GM15510 (cell line): ENCODE measurements around the gene TAS1R2.

Experiments
- POLR2A ChIP-seq: IDR thresholded peaks from 3 replicates; pipeline ENCODE4 v1.6.1; 2011; ENCODE audit warnings: borderline replicate concordance; ENCODE audit not compliant: insufficient read length; ENCODE audit errors: extremely low read depth

Gene TAS1R2

DNA sequence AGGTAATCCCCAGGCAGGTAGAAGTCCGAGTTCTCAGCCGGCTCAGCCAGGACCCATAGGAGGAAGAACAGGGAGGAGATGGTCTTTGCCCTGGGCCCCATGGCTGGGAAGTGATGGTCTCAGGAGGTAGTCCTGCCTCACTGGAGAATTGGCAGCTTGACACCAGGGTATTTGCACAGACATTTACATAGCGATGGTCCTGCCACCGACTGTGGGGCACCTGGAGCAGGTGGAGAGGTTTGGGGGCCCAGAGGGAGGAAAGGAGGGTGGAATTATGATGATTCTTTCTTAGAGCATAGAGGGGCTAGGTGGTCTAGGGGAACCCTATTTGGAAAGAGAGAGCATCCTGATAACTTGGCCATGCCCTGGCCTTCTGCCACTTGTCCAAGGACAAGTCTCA lies at the start of gene TAS1R2:
TSS of gene TAS1R2 (minus strand) at position 101 of the 400 bp plus-strand sequence. CDS start at position 101, 0 bp downstream.
- TF ChIP-seq POLR2A: no peak

GRCh38 chr1:18907917-18908845 lies 48.7 kb upstream of the TAS1R2 start:
- no peak for TF ChIP-seq POLR2A

DNA sequence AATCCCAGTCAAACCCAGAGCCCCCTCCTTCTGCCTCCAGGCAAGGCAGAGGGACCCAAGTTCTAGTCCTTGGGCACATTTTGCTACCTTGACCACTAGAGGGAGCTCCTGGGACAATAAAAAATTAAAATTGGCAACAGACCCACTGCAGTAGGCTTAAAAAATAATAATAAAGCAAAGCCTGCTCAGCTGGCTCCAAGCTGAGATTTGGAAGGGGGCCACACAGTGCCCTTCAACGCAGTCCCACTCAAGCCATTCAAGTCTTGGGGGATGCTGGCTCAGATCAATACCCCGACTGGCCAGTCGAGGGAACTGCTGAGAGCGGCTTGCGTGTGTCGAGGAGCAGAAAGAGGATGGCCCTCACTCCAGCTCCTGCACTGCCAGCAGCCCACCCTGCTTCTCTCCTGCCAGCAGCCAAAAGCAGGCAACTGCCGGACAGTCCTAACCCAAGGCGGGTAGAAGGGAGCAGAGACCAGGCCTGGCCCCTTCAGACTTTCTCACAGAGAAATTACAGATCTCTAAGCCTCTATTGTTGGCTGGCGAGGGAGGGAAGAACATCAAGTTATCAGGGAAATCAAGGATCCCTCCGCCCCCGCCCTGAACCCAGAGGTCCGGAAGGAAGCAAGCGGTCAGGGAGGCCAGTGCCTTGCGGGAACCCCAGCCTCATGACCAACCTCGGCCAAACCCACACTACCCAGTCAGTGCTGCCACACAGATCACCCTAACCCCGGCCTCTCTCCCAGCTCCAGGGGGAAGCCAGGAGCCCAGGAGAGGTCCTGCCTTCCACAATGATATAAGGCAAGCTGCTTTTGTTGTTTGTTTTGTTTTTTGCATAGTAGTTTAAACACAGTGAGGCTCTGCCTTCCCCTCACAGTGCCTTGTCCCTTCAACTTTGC lies 47.8 kb upstream of the TAS1R2 start:
- no peak for TF ChIP-seq POLR2A

GRCh38 chr1:18903291-18903756 lies 43.9 kb upstream of the TAS1R2 start:
- TF ChIP-seq POLR2A: no peak

DNA sequence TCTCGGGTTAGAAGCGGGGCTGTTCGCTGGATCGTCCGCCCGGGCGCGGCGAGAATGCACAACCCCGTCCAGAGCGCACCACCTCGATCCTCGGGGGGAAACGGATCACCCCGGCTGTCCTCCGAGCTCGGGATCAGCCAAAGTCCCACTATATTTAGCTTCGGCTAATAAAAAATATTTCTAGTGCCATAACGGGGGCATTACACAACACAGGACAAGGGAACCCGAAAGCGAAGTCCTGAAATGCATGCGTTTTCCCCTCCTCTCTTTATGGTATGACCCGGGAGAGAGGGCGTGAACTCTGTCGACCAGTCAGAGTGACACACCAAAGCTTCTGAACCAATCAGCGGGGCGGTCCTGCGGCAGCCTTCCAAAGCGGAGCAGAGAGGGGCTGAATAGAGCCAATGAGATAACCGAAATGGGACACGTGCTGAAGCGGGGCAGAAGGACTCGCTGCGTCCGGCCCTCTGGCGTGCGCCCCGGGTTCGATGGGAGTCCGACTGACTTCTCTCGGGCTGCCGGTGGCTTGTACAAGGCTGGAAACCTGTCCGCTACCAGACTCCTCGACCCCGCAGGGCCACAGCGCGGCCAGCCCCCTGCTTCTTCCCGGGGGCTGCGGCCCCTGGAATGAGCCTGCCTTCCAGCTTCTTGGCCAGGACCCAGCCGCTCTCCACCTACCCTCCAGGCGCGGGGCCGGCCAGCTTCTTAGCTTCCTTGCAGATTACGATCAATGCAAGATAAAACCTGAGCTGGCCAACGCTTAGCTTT lies 43.2 kb upstream of the TAS1R2 start, which contains the start of gene ALDH4A1:
TSS of gene ALDH4A1 (minus strand) at position 33 of the 768 bp plus-strand sequence. CDS start at position 1, 32 bp downstream.
- peak; percentile 65 for TF ChIP-seq POLR2A

DNA sequence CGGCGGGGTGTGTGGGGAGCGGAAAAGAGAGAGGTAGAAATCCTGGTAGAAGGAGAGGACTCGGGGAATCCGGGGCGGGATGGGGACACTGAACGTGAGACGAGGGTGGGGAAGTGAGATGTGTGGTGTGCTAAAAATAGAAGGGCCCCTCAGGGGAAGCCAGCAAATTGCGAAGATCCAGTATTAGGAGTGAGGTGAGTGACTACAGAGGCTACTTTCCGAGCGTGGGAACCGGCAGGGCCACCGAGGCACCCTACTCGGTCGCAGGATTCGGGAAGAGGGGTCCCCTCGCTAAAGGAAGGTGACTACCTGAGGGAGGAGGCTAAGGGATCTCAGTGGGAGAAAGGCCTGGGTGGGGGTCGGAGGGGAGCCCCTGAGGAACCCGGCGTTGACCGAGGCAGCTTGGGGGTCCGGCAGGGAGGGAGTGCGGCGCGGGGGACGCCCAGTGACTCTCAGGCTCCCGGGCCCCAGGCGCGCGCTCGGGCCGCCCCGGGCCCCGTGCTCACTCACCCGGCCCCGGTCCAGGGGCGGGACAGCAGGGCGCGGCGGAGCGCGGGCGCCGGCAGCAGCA lies 42.6 kb upstream of the TAS1R2 start:
- peak; percentile 66 for TF ChIP-seq POLR2A

GRCh38 chr1:18901147-18901951 lies 41.9 kb upstream of the TAS1R2 start:
- no peak for TF ChIP-seq POLR2A

DNA sequence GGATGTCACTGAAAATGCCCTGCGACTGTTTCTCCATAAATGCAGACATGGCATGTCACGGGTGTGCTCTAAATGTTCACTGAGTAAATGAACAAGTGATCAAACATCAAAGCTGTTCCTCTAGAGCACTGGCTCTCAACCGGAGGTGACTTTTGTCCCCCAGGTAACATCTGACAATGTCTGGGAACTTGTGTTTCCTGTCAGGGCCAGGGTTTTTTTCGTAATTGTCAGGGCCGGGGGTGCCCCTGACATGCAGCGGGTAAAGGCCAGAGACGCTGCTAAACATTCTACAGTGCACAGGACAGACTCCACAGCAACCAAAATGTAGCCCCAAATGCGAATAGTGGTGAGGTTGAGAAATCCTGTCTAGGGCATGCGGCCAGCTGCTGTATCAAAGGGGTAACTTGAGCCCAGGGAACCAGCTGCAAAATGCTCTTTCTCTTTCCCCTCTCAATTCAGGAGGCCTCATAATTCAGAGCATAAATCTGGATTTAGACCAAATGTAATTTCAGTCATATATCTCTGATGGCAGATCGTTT lies 40.9 kb upstream of the TAS1R2 start:
- no peak for TF ChIP-seq POLR2A

DNA sequence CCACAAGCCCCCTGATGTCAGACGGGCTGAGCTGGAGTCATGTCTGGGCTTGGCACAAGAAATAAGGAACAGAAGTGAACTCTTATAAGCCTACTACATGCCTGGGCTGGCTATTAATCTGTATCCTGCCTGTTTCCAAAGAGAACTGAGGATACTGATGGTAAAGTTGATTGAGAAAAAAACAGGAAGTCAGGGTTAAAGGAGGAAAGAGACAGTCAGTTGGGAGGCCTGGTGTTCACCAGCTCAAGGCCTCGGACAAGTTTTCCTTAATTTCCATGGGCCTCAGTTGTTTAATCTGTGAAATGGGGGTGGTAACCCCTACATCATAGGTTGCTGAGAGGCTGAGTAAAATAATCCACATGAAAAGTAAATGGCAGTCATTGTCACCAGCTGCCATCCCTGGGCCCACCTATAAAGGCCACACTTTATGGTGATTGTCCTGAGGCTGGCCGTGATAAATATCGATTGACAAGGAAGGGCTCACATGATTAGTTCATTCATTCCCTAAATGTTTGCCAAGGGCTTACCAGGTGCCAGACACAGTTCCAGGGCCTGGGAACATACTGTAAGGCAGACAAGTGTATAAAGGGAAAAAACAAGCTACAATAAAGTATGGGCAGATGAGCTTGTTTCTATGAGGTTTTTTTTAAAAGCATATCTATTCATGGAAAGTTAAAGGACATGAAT lies 40.0 kb upstream of the TAS1R2 start:
- no peak for TF ChIP-seq POLR2A

DNA sequence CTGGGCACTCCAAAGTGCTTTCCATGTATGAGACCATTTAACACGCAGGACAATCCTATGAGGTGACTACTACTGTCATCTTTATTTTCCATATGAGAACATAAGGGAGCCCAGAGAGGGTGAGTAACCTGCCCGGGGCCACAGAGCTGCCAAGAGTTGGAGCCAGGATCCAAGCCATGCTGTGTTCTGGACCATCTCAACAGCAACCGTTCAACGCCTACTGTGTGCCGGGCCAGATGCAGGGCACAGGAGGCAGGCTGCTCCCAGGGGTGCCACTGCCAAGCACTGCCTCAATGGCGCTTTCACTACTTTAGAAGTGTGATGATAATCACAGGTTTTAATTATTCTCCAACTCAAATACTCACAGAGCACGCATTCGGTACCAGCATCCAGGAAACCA lies 39.1 kb upstream of the TAS1R2 start:
- no peak for TF ChIP-seq POLR2A

DNA sequence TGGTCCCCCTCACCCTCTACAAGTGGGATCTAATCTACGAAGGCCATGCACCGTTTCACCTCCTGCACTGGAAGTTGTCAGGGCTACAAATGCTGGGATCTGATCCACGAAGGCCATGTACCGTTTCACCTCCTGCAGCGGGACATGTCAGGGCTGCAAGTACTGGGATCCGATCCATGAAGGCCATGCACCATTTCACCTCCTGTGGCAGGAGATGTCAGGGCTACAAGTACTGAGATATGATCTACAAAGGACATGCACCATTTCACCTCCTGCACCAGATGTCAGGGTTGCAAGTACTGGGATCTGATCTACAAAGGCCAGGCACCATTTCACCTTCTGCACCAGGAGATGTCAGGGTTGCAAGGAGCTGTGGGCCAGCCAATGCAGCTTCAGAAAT lies 35.9 kb upstream of the TAS1R2 start:
- no peak for TF ChIP-seq POLR2A

- no peak for TF ChIP-seq POLR2A
These were observed 33.7 kb upstream of the TAS1R2 start for GRCh38 chr1:18893120-18893519.
